SK-N-SH treated with all-trans-retinoic acid at 6 μM for 48 hours (cell line): ENCODE data around the gene CCDC159.

Experiments
- ATAC-seq: fragments of 200-7000 bp; cut with Tn5 transposase; 3 replicates; pipeline ENCODE4 v1.9.1; 2020; ENCODE audit warnings: mild to moderate bottlenecking, moderate library complexity
- ARNTL ChIP-seq: fragments of 450-650 bp; formaldehyde crosslinking; IDR thresholded peaks from 2 replicates; pipeline ENCODE4 v1.5.0; 2020; ENCODE audit warnings: low read depth, mild to moderate bottlenecking, moderate library complexity, borderline replicate concordance
- CREB5 ChIP-seq: fragments of 250-450 bp; sonication (Bioruptor Pico); IDR thresholded peaks from 2 replicates; pipeline ENCODE4 v1.5.1; 2020; ENCODE audit warnings: low read depth, mild to moderate bottlenecking, moderate library complexity
- CSDC2 ChIP-seq: fragments of 250-450 bp; sonication (Bioruptor Pico); IDR thresholded peaks from 2 replicates; pipeline ENCODE4 v1.5.0; 2020; ENCODE audit warnings: mild to moderate bottlenecking, moderate library complexity
- CSRNP3 ChIP-seq: fragments of 250-450 bp; sonication (Bioruptor Pico); IDR thresholded peaks from 2 replicates; pipeline ENCODE4 v1.5.1; 2021; ENCODE audit warnings: mild to moderate bottlenecking, moderate library complexity
- ESRRG ChIP-seq: fragments of 250-450 bp; sonication (Bioruptor Pico); IDR thresholded peaks from 2 replicates; pipeline ENCODE4 v1.6.1; 2021; ENCODE audit warnings: mild to moderate bottlenecking
- ISL1 ChIP-seq: fragments of 250-450 bp; sonication (Bioruptor Pico); IDR thresholded peaks from 2 replicates; pipeline ENCODE4 v2.1.2; 2022; ENCODE audit warnings: mild to moderate bottlenecking, moderate library complexity
- OSR1 ChIP-seq: fragments of 250-450 bp; sonication (Bioruptor Pico); IDR thresholded peaks from 2 replicates; pipeline ENCODE4 v1.8.0; 2022; ENCODE audit warnings: moderate library complexity, mild to moderate bottlenecking, inconsistent platforms
- PATZ1 ChIP-seq: fragments of 250-450 bp; sonication (Bioruptor Pico); IDR thresholded peaks from 2 replicates; pipeline ENCODE4 v1.8.0; 2020; ENCODE audit warnings: mild to moderate bottlenecking, moderate library complexity, borderline replicate concordance
- POU6F1 ChIP-seq: fragments of 250-450 bp; sonication (Bioruptor Pico); IDR thresholded peaks from 2 replicates; pipeline ENCODE4 v1.8.0; 2021; ENCODE audit warnings: low read depth, mild to moderate bottlenecking, moderate library complexity, borderline replicate concordance
- PPARA ChIP-seq: fragments of 250-450 bp; sonication (Bioruptor Pico); IDR thresholded peaks from 2 replicates; pipeline ENCODE4 v1.5.0; 2020; ENCODE audit warnings: mild to moderate bottlenecking, borderline replicate concordance
- RARB ChIP-seq: fragments of 250-450 bp; sonication (Bioruptor Pico); IDR thresholded peaks from 2 replicates; pipeline ENCODE4 v1.8.0; 2021; ENCODE audit warnings: mild to moderate bottlenecking, moderate library complexity
- SNAI2 ChIP-seq: fragments of 250-450 bp; sonication (Bioruptor Pico); IDR thresholded peaks from 2 replicates; pipeline ENCODE4 v1.5.0; 2020; ENCODE audit warnings: mild to moderate bottlenecking, moderate library complexity
- TCF4 ChIP-seq: fragments of 250-450 bp; sonication (Bioruptor Pico); IDR thresholded peaks from 2 replicates; pipeline ENCODE4 v1.8.0; 2021; ENCODE audit warnings: mild to moderate bottlenecking, moderate library complexity, borderline replicate concordance
- TOX ChIP-seq: fragments of 250-450 bp; sonication (Bioruptor Pico); IDR thresholded peaks from 2 replicates; pipeline ENCODE4 v1.8.0; 2021; ENCODE audit warnings: mild to moderate bottlenecking, moderate library complexity, borderline replicate concordance
- TSHZ2 ChIP-seq: fragments of 250-450 bp; sonication (Bioruptor Pico); IDR thresholded peaks from 2 replicates; pipeline ENCODE4 v1.5.0; 2020; ENCODE audit warnings: mild to moderate bottlenecking, moderate library complexity
- ZC3H10 ChIP-seq: fragments of 250-450 bp; sonication (Bioruptor Pico); IDR thresholded peaks from 2 replicates; pipeline ENCODE4 v1.5.1; 2021; ENCODE audit warnings: mild to moderate bottlenecking, moderate library complexity
- ZFP3 ChIP-seq: fragments of 250-450 bp; sonication (Bioruptor Pico); IDR thresholded peaks from 2 replicates; pipeline ENCODE4 v1.5.0; 2020; ENCODE audit warnings: mild to moderate bottlenecking, moderate library complexity
- ZFP30 ChIP-seq: fragments of 450-650 bp; formaldehyde crosslinking; IDR thresholded peaks from 2 replicates; pipeline ENCODE4 v1.5.0; 2022; ENCODE audit warnings: mild to moderate bottlenecking, moderate library complexity
- ZNF565 ChIP-seq: fragments of 450-650 bp; formaldehyde crosslinking; conservative IDR thresholded peaks from 2 replicates; pipeline ENCODE4 v1.5.0; 2020; ENCODE audit warnings: low read depth, mild to moderate bottlenecking, moderate library complexity
- ZNF70 ChIP-seq: fragments of 450-650 bp; formaldehyde crosslinking; IDR thresholded peaks from 2 replicates; pipeline ENCODE4 v1.5.0; 2020; ENCODE audit warnings: mild to moderate bottlenecking, moderate library complexity

Gene CCDC159

GRCh38 chr19:11363881-11364280 lies 17.6 kb downstream of the CCDC159 start:
- TF ChIP-seq RARB (CRISPR knock-in tag) (no peak), ZFP3 (CRISPR knock-in tag) (no peak), CSDC2 (no peak), ZNF565 (CRISPR knock-in tag) (no peak), ZFP30 (CRISPR knock-in tag) (no peak), CREB5 (CRISPR knock-in tag) (no peak), PATZ1 (CRISPR knock-in tag) (no peak), TCF4 (CRISPR knock-in tag) (no peak), ZNF70 (CRISPR knock-in tag) (no peak), ISL1 (CRISPR knock-in tag) (no peak), ZC3H10 (CRISPR knock-in tag) (no peak)
- ATAC-seq: no peak

GRCh38 chr19:11364296-11364904 lies 18.1 kb downstream of the CCDC159 start:
- TF ChIP-seq ARNTL (CRISPR knock-in tag) (no peak), PPARA (no peak), ZNF565 (CRISPR knock-in tag) (no peak), ZFP30 (CRISPR knock-in tag) (no peak), RARB (CRISPR knock-in tag) (no peak), OSR1 (CRISPR knock-in tag) (no peak)
- no peak for ATAC-seq

GRCh38 chr19:11364935-11365334 lies 18.6 kb downstream of the CCDC159 start:
- no peak for TF ChIP-seq ZC3H10 (CRISPR knock-in tag)
- no peak for ATAC-seq

- no peak for TF ChIP-seq OSR1 (CRISPR knock-in tag)
- no peak for TF ChIP-seq RARB (CRISPR knock-in tag)
- TF ChIP-seq ESRRG (CRISPR knock-in tag): no peak
- TF ChIP-seq POU6F1 (CRISPR knock-in tag): no peak
- TF ChIP-seq ZNF565 (CRISPR knock-in tag): no peak
- TF ChIP-seq ZFP30 (CRISPR knock-in tag): no peak
- TF ChIP-seq TCF4 (CRISPR knock-in tag): no peak
- TF ChIP-seq ZC3H10 (CRISPR knock-in tag): no peak
- no peak for TF ChIP-seq PATZ1 (CRISPR knock-in tag)
- TF ChIP-seq PPARA: no peak
- no peak for TF ChIP-seq TSHZ2 (CRISPR knock-in tag)
- no peak for TF ChIP-seq ISL1 (CRISPR knock-in tag)
- TF ChIP-seq ZFP3 (CRISPR knock-in tag): no peak
- TF ChIP-seq ARNTL (CRISPR knock-in tag): no peak
- no peak for TF ChIP-seq TOX
- no peak for TF ChIP-seq CSRNP3 (CRISPR knock-in tag)
- TF ChIP-seq SNAI2 (CRISPR knock-in tag): no peak
- no peak for ATAC-seq
These were observed 19.3 kb downstream of the CCDC159 start for GRCh38 chr19:11365557-11366117.
